SK-N-SH (cell line): ENCODE measurements around the gene ST7. TPM values are rescaled to one million over a fixed set of nuclear protein-coding genes. Genes with fewer than 3 reads are reported as not detected.

Experiments
- CTCF ChIA-PET: fragments of 300-600, 350-600 bp; formaldehyde crosslinking; extraction: SDS; loops from one replicate; lab custom pipeline; 2021; lab: Yijun Ruan, JAX
- POLR2A ChIA-PET: fragments of 350-600 bp; sonication (Branson Sonifier 250); formaldehyde crosslinking; extraction: SDS; loops from one replicate; lab custom pipeline; 2020; ENCODE audit warnings: antibody characterized with exemption, inconsistent platforms; lab: Yijun Ruan, JAX
- DNase-seq: peaks from one replicate; pipeline ENCODE4 v3.0.0; 2012
- H2AFZ ChIP-seq: fragments of 200-600 bp; sonication (generic); 2 replicates; pipeline ENCODE4 v1.8.1; 2016; ENCODE audit warnings: antibody characterized with exemption, mild to moderate bottlenecking, low read depth
- H3F3A ChIP-seq: fragments of 200-600 bp; sonication (generic); replicated peaks from 2 replicates; pipeline ENCODE3; 2016; ENCODE audit warnings: antibody characterized with exemption, mild to moderate bottlenecking; ENCODE audit not compliant: insufficient read depth
- H3K27ac ChIP-seq, 2 experiments: fragments of 200-500 bp in 1 of 2; fragments of 200-600 bp in 1 of 2; sonication (Bioruptor generic) in 1 of 2; sonication (generic), shearing (Covaris generic) in 1 of 2; 2 replicates each; pipeline versions ENCODE4 v1.5.1 to v1.6.1; 2014 to 2016; ENCODE audit warnings: low read depth in 2 of 2, inconsistent platforms in 1 of 2, low read length in 1 of 2, mild to moderate bottlenecking in 1 of 2, mixed read lengths in 1 of 2
- H3K27me3 ChIP-seq: fragments of 200-600 bp; sonication (generic), shearing (Covaris generic); 2 replicates; pipeline ENCODE4 v1.6.1; 2016; ENCODE audit warnings: mixed run types; ENCODE audit not compliant: insufficient read depth
- H3K36me3 ChIP-seq, 2 experiments: fragments of 200-500 bp in 1 of 2; fragments of 200-600 bp in 1 of 2; sonication (Bioruptor generic) in 1 of 2; sonication (generic) in 1 of 2; replicated peaks in 1 of 2; 2 replicates each; pipeline versions ENCODE3 to v1.5.1; 2014 to 2016; ENCODE audit warnings: low read length in 1 of 2, mild to moderate bottlenecking in 1 of 2; ENCODE audit not compliant: insufficient read depth in 2 of 2, control insufficient read depth in 1 of 2
- H3K4me1 ChIP-seq, 2 experiments: fragments of 200-500 bp in 1 of 2; fragments of 200-600 bp in 1 of 2; sonication (Bioruptor generic) in 1 of 2; sonication (generic), shearing (Covaris generic) in 1 of 2; 2 replicates each; pipeline versions ENCODE4 v1.5.1 to v1.6.1; 2014 to 2016; ENCODE audit warnings: low read depth in 1 of 2, low read length in 1 of 2, mixed run types in 1 of 2; ENCODE audit not compliant: insufficient read depth in 2 of 2, control insufficient read depth in 1 of 2
- H3K4me2 ChIP-seq: fragments of 200-600 bp; sonication (generic), shearing (Covaris generic); 2 replicates; pipeline ENCODE4 v1.6.1; 2017; ENCODE audit warnings: mixed run types
- H3K4me3 ChIP-seq, 2 experiments: fragments of 200-500 bp in 1 of 2; fragments of 200-600 bp in 1 of 2; sonication (Bioruptor generic) in 1 of 2; sonication (generic), shearing (Covaris generic) in 1 of 2; 2 replicates each; pipeline versions ENCODE4 v1.5.1 to v1.8.1; 2014 to 2016; ENCODE audit warnings: low read depth in 2 of 2, inconsistent platforms in 1 of 2, low read length in 1 of 2, mild to moderate bottlenecking in 1 of 2, mixed read lengths in 1 of 2, moderate library complexity in 1 of 2
- H3K79me2 ChIP-seq: fragments of 200-600 bp; sonication (generic); 2 replicates; pipeline ENCODE4 v1.8.1; 2017; ENCODE audit warnings: mild to moderate bottlenecking; ENCODE audit not compliant: insufficient read depth
- H3K9ac ChIP-seq: fragments of 200-600 bp; sonication (generic); 2 replicates; pipeline ENCODE4 v1.6.1; 2017; ENCODE audit warnings: mixed run types
- H3K9me2 ChIP-seq: fragments of 200-600 bp; sonication (generic); 2 replicates; pipeline ENCODE4 v1.6.1; 2017; ENCODE audit warnings: mixed run types
- H3K9me3 ChIP-seq: fragments of 200-600 bp; sonication (generic); 2 replicates; pipeline ENCODE4 v1.6.1; 2017; ENCODE audit warnings: mixed run types, mild to moderate bottlenecking, moderate library complexity
- H4K20me1 ChIP-seq: fragments of 200-600 bp; sonication (generic); 2 replicates; pipeline ENCODE4 v1.6.1; 2017; ENCODE audit warnings: mild to moderate bottlenecking, mixed run types; ENCODE audit not compliant: insufficient read depth
- EP300 ChIP-seq, 2 experiments: IDR thresholded peaks; 2 replicates each; pipeline versions ENCODE4 v1.4.0 to v1.6.1; 2012; ENCODE audit warnings: borderline replicate concordance in 1 of 2, low read depth in 1 of 2, low read length in 1 of 2
- EZH2phosphoT487 ChIP-seq: fragments of 200-600 bp; sonication (generic); IDR thresholded peaks from 2 replicates; pipeline ENCODE4 v1.6.1; 2017; ENCODE audit warnings: low read depth, mixed run types, mild to moderate bottlenecking, antibody characterized with exemption, moderate library complexity, borderline replicate concordance
- GABPA ChIP-seq: IDR thresholded peaks from 2 replicates; pipeline ENCODE4 v1.4.0; 2012; ENCODE audit warnings: low read depth, mild to moderate bottlenecking
- GATA2 ChIP-seq: sonication (generic); formaldehyde crosslinking; IDR thresholded peaks from 2 replicates; pipeline ENCODE4 v1.5.0; 2020; ENCODE audit warnings: mild to moderate bottlenecking, missing genetic modification reagents
- JUND ChIP-seq: IDR thresholded peaks from 2 replicates; pipeline ENCODE4 v1.4.0; 2012
- MAX ChIP-seq: IDR thresholded peaks from 2 replicates; pipeline ENCODE4 v1.4.0; 2012; ENCODE audit warnings: low read depth
- MEF2A ChIP-seq: IDR thresholded peaks from 2 replicates; pipeline ENCODE4 v1.4.0; 2012; ENCODE audit warnings: low read depth, borderline replicate concordance
- NFIC ChIP-seq: IDR thresholded peaks from 2 replicates; pipeline ENCODE4 v1.4.0; 2012; ENCODE audit warnings: borderline replicate concordance
- PBX3 ChIP-seq: IDR thresholded peaks from 2 replicates; pipeline ENCODE4; 2012
- RCOR1 ChIP-seq: fragments of 150-350 bp; IDR thresholded peaks from 2 replicates; pipeline ENCODE4 v1.6.1; 2017; ENCODE audit warnings: antibody characterized with exemption, low read length
- RFX5 ChIP-seq: IDR thresholded peaks from 2 replicates; pipeline ENCODE4 v1.6.1; 2012; ENCODE audit warnings: mild to moderate bottlenecking, improper control_type of control experiment, low read length
- RXRA ChIP-seq: IDR thresholded peaks from 2 replicates; pipeline ENCODE4 v1.4.0; 2012; ENCODE audit warnings: low read depth, mild to moderate bottlenecking, borderline replicate concordance
- SMC3 ChIP-seq: IDR thresholded peaks from 2 replicates; pipeline ENCODE4 v1.6.1; 2012; ENCODE audit warnings: low read depth, low read length, improper control_type of control experiment
- TAF1 ChIP-seq: IDR thresholded peaks from 2 replicates; pipeline ENCODE4 v1.6.1; 2012; ENCODE audit warnings: low read depth, mild to moderate bottlenecking, low read length, moderate library complexity, borderline replicate concordance
- TCF12 ChIP-seq: IDR thresholded peaks from 2 replicates; pipeline ENCODE4 v1.4.0; 2012
- TEAD4 ChIP-seq: IDR thresholded peaks from 2 replicates; pipeline ENCODE4 v1.4.0; 2012; ENCODE audit warnings: mild to moderate bottlenecking, borderline replicate concordance; ENCODE audit not compliant: insufficient read depth
- USF1 ChIP-seq: IDR thresholded peaks from 2 replicates; pipeline ENCODE4 v1.4.0; 2012; ENCODE audit warnings: low read depth, borderline replicate concordance
- USF2 ChIP-seq: fragments of 150-350 bp; IDR thresholded peaks from 2 replicates; pipeline ENCODE4 v1.6.1; 2017; ENCODE audit warnings: antibody characterized with exemption, low read length, low read depth, borderline replicate concordance
- WGBS: methylation state at CpG from one replicate; pipeline ENCODE4 v1.1.6; 2017; ENCODE audit warnings: low lambda C conversion rate; 5-methylcytosine and 5-hydroxymethylcytosine counted together
- polyA plus RNA-seq, 3 experiments: library from polyadenylated mRNA; depleted of rRNA; stranded (reverse); fragments of >200 nt; gene quantifications; 2 replicates each; pipeline ENCODE4 v1.2.3, GENCODE V29; 2012
- TF ChIP-seq, protein P1 (sequence below): fragments of 150-350 bp; IDR thresholded peaks from 2 replicates; pipeline ENCODE4 v1.6.1; 2016; ENCODE audit warnings: mild to moderate bottlenecking, low read depth, low read length

The ST7 gene
- polyA plus RNA-seq, 1 of the 3 experiments (the other 2 are of a cell fraction), result 23.5 TPM

DNA sequence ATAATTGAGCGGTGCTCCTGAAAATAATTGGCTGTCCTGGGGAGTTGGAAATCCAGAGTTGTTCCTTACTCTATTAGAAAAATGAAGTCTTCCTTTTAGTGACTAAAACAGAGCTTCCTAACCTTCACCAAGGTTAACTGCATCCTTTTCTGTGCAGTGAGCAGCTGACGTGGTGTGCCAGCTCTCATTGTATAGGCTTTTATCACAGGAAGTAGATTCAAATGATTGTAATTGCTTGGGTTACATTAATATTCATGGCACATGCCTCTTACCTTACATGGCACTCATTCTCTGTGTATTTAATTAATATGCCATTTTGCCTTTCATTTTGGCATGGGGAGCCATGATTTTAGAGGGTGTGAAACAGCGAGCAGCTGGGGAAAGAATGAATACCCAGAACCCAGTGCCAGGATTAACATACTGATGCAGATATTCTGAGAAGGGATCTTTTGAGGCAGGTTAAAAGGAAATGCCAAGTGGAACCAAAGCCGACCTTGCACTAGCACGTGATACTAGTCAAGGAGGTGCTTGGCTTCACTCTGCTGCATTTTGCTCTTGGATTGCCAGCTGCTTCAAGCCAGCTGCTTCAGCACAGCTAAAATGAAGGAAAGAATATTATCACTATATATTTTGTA is 115.3 kb downstream of the ST7 start (continued):
- TF ChIP-seq, protein P1, sequence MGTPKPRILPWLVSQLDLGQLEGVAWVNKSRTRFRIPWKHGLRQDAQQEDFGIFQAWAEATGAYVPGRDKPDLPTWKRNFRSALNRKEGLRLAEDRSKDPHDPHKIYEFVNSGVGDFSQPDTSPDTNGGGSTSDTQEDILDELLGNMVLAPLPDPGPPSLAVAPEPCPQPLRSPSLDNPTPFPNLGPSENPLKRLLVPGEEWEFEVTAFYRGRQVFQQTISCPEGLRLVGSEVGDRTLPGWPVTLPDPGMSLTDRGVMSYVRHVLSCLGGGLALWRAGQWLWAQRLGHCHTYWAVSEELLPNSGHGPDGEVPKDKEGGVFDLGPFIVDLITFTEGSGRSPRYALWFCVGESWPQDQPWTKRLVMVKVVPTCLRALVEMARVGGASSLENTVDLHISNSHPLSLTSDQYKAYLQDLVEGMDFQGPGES, result no peak
- TF ChIP-seq TEAD4 (no peak), RCOR1 (no peak), MAX (no peak), TAF1 (no peak), EZH2phosphoT487 (no peak), RFX5 (no peak), EP300 (IDR thresholded peaks at IDR 0.05; ENCODE audit: borderline replicate concordance in 1 of 2, low read depth in 1 of 2, low read length in 1 of 2) (no peak), SMC3 (no peak), JUND (no peak)

DNA sequence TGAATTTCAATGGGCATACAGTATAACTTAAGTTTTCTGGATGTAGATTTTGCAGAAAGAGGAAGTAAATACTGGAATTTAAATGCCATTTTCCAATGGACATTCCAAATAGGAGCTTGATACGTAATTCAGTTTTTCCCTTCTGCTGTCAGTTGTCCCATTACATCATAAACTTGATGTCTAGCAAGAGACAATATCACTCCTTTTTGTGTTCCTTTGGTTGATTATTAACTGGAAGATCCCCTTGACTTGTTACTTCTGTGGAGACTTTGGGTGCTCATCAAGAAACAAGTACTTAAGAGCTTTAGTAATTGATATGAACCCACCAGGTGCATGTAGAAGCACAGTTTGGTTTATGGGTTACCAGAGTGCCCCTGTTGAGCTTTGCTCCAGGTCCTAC is 116.1 kb downstream of the ST7 start:
- 97% methylated on average over 1 of the region's 1 CpG for WGBS
- CTCF ChIA-PET, result interaction anchor here (0.6 to 2.0 kb wide), 11 partner anchors 9 to 84 kb away, joined by 3 to 7 read pairs (median 4); no protein-coding TSS in a partner anchor
- POLR2A ChIA-PET, result no interaction called here
- no peaks in the 10 kb centered on the region for H4K20me1 ChIP-seq
- peaks cover 6% of the 10 kb centered on the region for H3F3A ChIP-seq
- no peak overlapping the region for H2AFZ ChIP-seq
- H3K9me2 ChIP-seq, result no peaks in the 10 kb centered on the region
- H3K9me3 ChIP-seq, result no peaks in the 10 kb centered on the region
- no peak overlapping the region for H3K4me2 ChIP-seq
- no peak for TF ChIP-seq JUND
- TF ChIP-seq EZH2phosphoT487, result no peak
- TF ChIP-seq RXRA, result no peak
- TF ChIP-seq PBX3, result no peak
- no peak for TF ChIP-seq RCOR1
- TF ChIP-seq USF1, result no peak
- TF ChIP-seq USF2, result no peak
- no peak for TF ChIP-seq GABPA
- TF ChIP-seq MEF2A, result no peak
- no peak for TF ChIP-seq SMC3
- TF ChIP-seq TCF12, result no peak
- no peak for TF ChIP-seq MAX
- TF ChIP-seq GATA2 (CRISPR knock-in tag), result no peak
- TF ChIP-seq NFIC, result no peak
- no peak overlapping the region for H3K4me3 ChIP-seq
- H3K27ac ChIP-seq, result no peak overlapping the region; a peak in 1 of 4 replicates
- H3K27me3 ChIP-seq, result no peaks in the 10 kb centered on the region
- no peak overlapping the region for H3K9ac ChIP-seq
- no peaks in the 10 kb centered on the region for H3K36me3 ChIP-seq
- no peak for DNase-seq
- H3K4me1 ChIP-seq, result peaks cover 8 to 37% of the 10 kb centered on the region in 2 experiments; a peak in 3 of 4 replicates
- peaks cover 20% of the 10 kb centered on the region for H3K79me2 ChIP-seq
